SK-N-MC (cell line): ENCODE measurements around the gene FRA10AC1.

Experiments used
- DNase-seq: peaks from one replicate; pipeline ENCODE4 v3.0.0-alpha.2; 2011; ENCODE audit warnings: low read depth, low spot score
- H3K27ac ChIP-seq: fragments of 200-600 bp; sonication (generic); 2 replicates; pipeline ENCODE4 v1.5.1; 2016; ENCODE audit warnings: mixed run types
- H3K36me3 ChIP-seq: fragments of 200-600 bp; sonication (generic); 2 replicates; pipeline ENCODE4 v1.6.1; 2017; ENCODE audit warnings: antibody characterized with exemption, low read length, mixed read lengths; ENCODE audit not compliant: insufficient read depth
- H3K4me3 ChIP-seq: fragments of 200-600 bp; sonication (generic); 2 replicates; pipeline ENCODE4 v1.5.1; 2016
- H3K9ac ChIP-seq: fragments of 200-600 bp; sonication (generic); 2 replicates; pipeline ENCODE4 v1.8.0; 2017; ENCODE audit warnings: mixed run types, mixed read lengths; ENCODE audit not compliant: insufficient read length
- H3K9me3 ChIP-seq: fragments of 200-600 bp; sonication (generic); 2 replicates; pipeline ENCODE4 v1.6.1; 2017; ENCODE audit warnings: low read depth, mild to moderate bottlenecking, antibody characterized with exemption, low read length, moderate library complexity, mixed read lengths
- EZH2 ChIP-seq: fragments of 200-600 bp; sonication (generic); IDR thresholded peaks from one replicate; pipeline ENCODE4 v1.6.1; 2017; ENCODE audit warnings: antibody characterized with exemption
- FOXP2 ChIP-seq: optimal IDR thresholded peaks from 2 replicates; pipeline ENCODE3; 2011; ENCODE audit warnings: mild to moderate bottlenecking, moderate library complexity; ENCODE audit not compliant: insufficient read depth; ENCODE audit errors: extremely low read length, control extremely low read depth
- POLR2AphosphoS5 ChIP-seq: IDR thresholded peaks from 2 replicates; pipeline ENCODE4 v1.6.1; 2012; ENCODE audit warnings: mild to moderate bottlenecking, low read depth, low read length, borderline replicate concordance

The FRA10AC1 gene

GRCh38 chr10:93630625-93631557 lies 71.5 kb downstream of the FRA10AC1 start:
- DNase-seq, result no peak
- TF ChIP-seq EZH2 (no peak), POLR2AphosphoS5 (no peak), FOXP2 (no peak)
- no peak overlapping the region for H3K4me3 ChIP-seq
- no peak overlapping the region for H3K27ac ChIP-seq
- no peaks in the 10 kb centered on the region for H3K36me3 ChIP-seq
- no peak overlapping the region for H3K9ac ChIP-seq
- H3K9me3 ChIP-seq, result no peaks in the 10 kb centered on the region

- no peak overlapping the region for H3K4me3 ChIP-seq
- DNase-seq, result no peak
- H3K27ac ChIP-seq, result no peak overlapping the region
- H3K9me3 ChIP-seq, result no peaks in the 10 kb centered on the region
- TF ChIP-seq FOXP2 (no peak), EZH2 (no peak), POLR2AphosphoS5 (no peak)
- H3K9ac ChIP-seq, result no peak overlapping the region
- no peaks in the 10 kb centered on the region for H3K36me3 ChIP-seq
These were observed 72.6 kb downstream of the FRA10AC1 start for GRCh38 chr10:93629647-93630305.

DNA sequence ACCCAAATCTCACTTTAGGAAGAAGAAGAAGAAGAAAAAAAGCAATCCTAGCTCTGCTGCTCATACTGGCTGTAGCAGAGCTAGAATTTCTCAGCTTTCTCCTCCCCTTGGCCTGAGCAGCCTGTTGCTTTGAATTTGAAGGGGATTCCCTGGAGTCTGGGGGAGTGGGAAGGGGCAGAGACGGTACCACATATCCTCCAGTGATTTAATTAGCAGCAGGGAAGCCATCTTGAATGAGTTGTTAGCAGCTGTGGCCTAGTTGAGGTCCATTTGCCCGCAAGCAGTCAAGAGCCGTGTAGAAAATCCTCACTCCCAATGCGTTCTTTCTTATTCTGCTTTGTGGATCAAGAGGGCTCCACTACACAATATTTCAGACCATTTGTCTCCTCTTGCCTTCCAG lies 73.5 kb downstream of the FRA10AC1 start:
- Histone ChIP-seq H3K9me3 (no peaks in the 10 kb centered on the region), H3K4me3 (no peak overlapping the region), H3K36me3 (no peaks in the 10 kb centered on the region), H3K27ac (no peak overlapping the region), H3K9ac (no peak overlapping the region)
- DNase-seq, result no peak
- TF ChIP-seq FOXP2 (no peak), EZH2 (no peak), POLR2AphosphoS5 (no peak)

DNA sequence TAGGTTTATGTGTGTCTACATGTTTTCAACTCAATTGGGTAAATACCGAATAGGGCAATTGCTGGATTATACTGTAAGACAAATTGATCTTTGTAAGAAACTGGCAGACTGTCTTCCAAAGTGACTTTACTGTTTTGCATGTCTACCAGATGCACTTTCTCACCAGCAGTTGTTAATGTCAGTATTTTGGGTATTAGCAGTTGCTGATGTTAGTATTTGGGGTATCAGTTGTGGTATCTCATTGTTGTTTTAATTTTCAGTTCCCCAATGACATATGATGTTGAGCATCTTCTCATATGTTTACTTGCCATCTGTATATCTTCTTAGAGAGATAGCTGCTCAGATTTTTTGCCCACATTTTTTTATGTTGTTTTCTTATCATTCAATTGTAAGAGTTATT lies 79.5 kb downstream of the FRA10AC1 start:
- Histone ChIP-seq H3K9ac (no peak overlapping the region), H3K4me3 (no peak overlapping the region), H3K36me3 (no peaks in the 10 kb centered on the region), H3K27ac (no peak overlapping the region), H3K9me3 (no peaks in the 10 kb centered on the region)
- DNase-seq, result no peak
- TF ChIP-seq POLR2AphosphoS5 (no peak), FOXP2 (no peak), EZH2 (no peak)

GRCh38 chr10:93620925-93621324 lies 81.5 kb downstream of the FRA10AC1 start:
- no peak overlapping the region for H3K27ac ChIP-seq
- H3K9me3 ChIP-seq, result no peaks in the 10 kb centered on the region
- H3K4me3 ChIP-seq, result no peak overlapping the region
- no peak for DNase-seq
- TF ChIP-seq EZH2, result no peak
- no peak for TF ChIP-seq POLR2AphosphoS5
- TF ChIP-seq FOXP2, result no peak
- H3K36me3 ChIP-seq, result no peaks in the 10 kb centered on the region
- no peak overlapping the region for H3K9ac ChIP-seq
